Hematopoietic multipotent progenitor cell treated with erythropoietin and hydrocortisone succinate and interleukin-3 and kit ligand, for 17 days (in vitro differentiated cells): ENCODE measurements around the gene AUTS2.
"Not testable (repeated sequence)": the region's sequence is repeated elsewhere in the genome, so short reads cannot be mapped to it uniquely, and the experiment has no call there.

Experiments
- DNase-seq: peaks from one replicate; pipeline ENCODE4 v3.0.0-alpha.2; 2015; ENCODE audit warnings: low spot score

AUTS2 gene

DNA sequence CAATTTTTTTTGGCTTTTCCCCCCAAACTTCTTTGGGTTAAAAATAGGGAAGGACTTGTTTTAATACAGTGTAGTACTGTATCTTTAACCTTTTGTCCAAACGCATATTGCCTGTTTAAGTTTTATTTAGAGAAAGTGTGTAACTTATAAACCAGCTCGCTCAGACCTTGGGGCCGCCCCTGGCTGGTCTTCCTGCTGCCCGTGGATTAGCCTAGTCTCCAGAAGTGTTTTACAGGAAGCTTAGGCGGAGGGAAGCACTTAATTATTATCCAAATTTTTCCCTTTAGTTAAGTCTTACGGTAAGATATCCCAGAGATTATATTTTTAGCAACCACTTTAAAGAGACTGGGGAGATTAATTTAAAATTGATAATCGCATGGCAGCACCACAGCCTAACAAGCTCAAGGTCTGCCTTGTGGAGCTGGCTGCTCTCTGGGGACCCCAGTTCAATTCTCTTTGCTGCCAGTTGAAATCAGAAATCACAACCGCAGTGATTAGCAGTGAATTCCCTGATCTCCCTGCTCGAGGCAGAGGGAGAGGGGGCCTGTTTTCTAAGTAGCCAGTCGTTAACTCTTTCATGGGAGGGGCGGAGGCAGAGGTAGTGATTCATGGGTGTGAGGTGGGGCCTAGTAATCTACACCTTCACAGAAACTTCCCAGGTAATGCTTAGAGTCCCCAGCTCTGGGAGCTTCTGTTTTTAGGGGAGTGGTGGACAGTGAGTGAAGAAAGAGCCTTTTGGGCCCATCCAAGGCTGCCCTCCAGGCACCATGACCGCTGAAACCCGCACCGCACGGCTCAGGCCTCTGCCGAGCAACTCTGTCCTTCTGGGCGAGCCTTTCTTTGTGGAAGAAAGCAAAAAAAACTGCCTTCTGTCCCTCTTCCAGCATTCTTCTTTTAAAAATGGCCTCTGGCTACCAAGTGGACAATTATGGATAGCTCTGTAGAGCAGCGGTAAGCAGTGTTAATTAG is 984.9 kb downstream of the AUTS2 start:
- DNase-seq = no peak

DNA sequence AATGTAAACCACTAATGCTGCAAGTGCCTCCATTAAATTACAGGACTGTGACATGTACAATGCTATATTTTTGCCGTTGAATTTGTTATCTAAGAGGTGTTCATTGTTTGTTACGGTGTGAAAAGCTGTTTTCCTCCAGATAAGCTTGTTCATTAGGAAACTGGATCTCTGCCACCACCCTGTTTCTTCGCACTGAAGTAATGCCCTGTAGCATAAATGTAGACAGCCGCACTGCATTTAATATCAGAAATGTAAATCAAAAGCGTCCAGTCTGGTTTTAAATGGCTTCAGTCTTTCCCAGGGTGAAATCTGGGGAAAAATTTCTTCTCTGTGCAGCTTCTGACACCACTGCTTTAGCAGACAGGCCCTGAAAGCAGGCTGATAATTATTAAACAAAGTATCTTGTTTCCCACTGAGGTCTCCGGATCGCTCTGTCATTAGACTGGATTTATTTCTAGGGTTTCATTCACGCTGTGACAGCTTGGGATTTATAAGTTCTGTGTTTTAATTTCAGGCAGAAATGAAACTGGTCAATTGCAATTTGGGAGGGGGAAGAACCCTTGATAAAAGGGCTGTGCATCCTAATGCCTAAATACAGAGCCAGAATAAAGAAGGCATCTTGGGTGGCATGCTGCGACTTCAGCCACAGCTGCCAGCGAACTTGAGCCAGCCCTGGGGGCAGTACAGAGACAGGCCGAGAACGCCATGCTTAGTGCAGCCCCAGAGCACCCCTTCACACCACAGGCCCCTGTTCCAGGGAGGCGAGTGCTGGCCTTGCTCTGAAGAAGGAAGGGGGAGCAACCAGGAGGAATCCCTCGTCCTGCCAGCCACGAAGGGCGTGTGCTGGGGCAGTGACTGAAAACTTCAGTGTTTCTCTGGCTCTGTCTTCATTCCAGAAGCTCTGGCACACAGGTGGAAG is 985.9 kb downstream of the AUTS2 start:
- no peak for DNase-seq

DNA sequence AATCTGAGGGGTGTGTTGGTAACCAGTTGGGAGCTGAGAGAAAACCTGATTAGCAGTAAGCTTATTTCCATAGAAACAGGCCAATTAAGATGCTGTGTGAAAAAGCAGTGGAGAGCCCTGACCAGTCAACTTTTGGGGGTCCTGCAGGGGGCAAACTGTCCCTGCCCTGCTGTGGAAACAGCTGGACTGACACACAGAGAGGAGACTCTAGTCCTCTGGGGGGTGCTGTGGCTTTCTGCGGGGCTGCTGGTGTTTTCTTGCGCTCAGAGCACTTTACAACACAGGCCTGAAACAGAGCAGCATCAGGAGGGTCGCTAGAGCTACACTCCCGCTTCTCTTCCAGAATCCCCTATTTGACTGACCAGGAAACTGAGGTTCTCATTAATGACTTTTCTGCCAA is 986.8 kb downstream of the AUTS2 start:
- no peak for DNase-seq

DNA sequence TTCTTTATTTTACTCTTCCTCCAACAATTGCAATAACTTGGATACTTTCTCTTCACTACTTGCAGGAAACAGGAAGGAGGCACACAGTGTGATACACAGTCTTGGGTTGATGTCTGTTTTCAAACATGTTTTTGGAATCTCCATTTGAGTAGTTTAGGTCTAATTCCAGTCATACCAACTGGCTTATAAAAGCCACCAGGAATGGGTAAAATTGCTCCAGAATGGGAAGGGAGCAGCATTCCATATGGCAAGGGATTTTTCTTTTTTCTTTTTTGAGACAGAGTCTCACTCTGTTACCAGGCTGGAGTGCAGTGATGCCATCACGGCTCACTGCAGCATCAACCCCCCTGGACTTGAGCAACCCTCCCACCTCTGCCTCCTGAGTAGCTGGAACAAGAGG is 988.5 kb downstream of the AUTS2 start:
- DNase-seq = no peak

DNA sequence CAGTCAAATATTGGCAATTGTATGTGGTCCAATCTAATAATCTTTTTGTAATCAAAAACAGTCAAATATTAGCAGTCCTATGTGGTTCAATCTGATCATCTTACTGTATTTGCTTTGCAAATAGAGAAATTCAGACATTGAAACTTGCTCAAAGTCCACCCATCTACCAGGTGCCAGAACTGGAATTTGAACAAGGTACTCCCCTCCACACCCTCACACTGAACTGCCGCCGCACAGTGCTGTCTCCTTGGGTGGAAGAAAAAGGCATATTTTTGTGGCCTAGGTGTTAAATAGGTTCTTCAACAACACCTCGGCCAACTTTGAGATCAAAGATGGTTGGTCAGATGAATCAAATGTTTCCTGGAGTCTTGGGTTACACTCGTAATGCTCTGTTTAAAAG is 989.5 kb downstream of the AUTS2 start:
- DNase-seq = no peak

DNA sequence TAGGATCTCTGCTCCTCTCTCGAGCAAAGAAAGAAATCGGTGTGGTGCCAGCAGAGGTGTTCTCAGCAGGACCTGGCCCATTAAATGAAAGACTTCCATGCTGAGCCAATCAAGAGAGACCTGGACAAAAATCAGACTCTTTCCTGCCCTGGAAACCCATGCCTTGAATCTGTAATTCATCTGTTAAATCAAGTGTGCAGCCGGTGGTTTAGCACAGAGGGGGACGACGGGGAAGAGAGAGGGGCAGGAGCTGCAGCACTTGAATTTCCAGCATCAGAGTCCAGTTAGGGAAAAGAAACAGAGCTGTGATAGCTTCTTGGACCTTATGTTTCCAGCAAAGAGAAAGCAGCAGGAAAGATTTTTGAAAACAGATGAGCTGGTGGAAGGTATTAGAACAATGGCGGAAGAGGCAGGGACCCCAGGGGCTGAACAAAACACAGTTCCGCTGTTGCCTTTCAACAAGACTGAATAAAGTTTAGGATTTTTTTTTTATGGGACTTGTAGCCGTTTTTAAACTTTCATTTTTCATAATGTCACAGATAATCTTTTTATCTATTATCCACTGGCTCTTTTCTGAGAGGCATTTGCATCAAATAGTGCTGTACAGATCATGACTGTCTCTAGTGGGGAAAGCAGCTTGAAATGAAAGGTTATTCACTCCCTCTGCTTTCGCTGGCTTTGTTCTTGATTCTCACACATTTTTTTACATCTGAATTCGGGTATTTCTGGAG is 990.1 kb downstream of the AUTS2 start:
- DNase-seq = no peak

DNA sequence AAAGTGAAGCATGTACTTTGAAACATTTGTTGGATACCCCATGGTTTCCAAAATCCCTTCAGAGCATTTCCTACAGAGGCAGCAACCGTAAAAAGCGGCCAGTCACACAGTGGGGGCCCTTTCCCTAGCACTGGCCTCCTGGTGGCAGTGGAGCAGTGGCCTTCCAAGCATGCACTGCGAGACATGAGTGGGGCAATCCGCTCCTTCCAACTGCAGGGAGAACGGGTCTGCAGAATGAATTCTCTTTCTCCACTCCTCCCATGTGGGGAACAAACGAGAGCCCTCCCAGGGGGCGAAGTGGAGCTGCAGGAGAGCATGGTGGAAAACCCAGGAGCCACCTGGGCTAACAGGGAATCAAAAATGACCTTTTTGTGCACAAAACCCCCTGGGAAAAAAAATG is 990.7 kb downstream of the AUTS2 start:
- DNase-seq = no peak

DNA sequence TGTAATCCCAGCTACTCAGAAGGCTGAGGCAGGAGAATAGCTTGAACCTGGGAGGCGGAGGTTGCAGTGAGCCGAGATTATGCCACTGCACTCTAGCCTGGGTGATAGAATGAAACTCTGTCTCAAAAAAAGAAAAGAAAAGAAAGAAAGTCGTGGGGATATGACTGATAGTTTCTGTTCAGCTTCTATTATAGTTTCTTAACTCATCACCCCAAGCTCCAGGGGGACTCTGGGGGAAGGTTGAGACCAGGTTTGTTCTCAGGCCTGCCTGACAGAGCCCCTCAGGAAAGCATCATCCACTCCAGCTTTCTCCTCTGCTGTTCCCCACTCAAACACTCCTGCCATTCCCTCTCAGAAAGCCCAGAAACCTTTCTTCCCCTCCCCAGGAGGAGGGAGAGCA is 991.3 kb downstream of the AUTS2 start:
- DNase-seq = no peak

DNA sequence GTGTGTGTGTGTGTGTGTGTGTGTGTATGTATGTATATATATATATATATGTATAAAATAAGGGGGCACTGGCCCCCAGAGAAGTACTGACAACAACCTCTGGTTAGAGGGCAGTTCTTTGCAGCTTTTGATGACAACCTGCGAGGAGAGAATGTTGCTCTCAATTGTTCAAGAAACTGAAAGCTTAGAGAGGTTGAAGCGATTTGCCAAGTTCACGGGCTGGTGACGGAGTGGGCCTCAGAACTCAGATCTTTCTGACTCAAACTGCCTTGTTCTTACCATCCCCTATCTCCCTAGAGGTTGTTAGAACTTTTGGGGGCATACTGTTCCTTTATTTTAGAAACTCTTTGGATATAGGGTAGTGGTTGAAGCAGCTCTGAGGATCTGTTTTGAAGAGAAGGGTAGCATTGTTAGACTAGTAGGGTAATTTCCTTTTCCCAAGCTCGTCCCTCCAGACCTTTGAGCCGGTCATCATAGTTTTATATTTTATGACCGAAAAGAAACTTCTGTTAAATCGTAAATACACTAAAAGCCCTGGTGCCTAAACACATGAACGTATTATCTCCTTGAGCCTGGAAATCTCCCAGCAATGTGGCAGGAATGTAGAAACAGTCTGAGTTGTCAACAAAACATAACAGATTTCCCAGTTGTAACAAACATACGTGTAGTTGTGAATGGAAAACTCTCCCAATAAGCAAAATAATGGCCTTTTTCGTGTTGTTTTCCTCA is 992.0 kb downstream of the AUTS2 start:
- no peak for DNase-seq

DNA sequence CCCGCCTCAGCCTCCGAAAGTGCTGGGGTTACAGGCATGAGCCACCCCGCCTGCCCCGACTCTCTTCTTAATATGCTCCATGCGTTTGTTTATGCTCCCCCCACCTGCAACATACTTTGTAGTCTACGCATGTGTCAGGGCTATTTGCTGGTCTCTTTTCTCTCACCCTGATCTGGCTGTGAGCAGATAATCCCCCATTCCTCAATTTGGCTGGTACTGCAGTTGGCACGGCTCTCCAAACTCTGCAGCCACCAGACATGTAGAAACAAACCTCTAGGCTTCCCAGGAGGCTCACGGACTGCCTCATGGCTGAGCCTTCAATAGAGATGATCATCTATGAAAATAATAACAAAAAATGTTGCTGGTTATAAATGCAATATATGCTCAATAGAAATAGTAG is 993.4 kb downstream of the AUTS2 start:
- no peak for DNase-seq

DNA sequence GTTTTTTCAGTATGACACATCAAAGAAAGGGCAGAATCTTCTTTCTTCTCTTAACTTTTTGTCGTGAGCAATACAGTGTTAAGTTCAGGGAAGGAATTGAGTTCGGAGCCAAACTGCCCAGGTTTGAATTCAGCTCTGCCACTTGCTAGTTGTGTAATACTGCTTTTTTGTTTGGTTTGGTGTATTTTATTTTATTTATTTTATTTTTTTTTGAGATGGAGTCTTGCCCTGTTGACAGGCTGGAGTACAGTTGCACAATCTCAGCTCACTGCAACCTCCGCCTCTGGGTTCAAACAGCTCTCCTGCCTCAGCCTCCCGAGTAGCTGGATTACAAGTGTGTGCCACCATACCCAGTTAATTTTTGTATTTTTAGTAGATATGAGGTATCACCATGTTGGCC is 993.9 kb downstream of the AUTS2 start:
- DNase-seq = no peak

DNA sequence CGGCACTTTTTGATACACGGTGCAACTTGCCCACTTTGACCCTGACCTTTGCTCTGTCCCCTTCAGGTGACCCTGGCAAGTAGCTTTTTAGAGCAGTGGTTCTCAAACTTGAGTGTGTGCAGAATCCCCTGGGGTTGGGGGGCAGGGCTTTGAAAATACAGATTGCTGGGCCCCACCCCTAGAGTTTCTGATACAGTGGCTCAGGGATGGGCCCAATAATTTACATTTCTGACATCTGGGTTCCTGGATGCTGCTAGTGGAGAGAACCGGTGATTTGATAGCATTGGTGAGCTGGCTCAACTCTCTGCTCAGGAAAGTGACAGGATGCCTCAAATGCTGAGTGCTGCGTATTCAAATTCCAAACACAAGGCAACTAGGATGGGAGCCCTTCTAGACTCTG is 995.9 kb downstream of the AUTS2 start:
- no peak for DNase-seq

DNA sequence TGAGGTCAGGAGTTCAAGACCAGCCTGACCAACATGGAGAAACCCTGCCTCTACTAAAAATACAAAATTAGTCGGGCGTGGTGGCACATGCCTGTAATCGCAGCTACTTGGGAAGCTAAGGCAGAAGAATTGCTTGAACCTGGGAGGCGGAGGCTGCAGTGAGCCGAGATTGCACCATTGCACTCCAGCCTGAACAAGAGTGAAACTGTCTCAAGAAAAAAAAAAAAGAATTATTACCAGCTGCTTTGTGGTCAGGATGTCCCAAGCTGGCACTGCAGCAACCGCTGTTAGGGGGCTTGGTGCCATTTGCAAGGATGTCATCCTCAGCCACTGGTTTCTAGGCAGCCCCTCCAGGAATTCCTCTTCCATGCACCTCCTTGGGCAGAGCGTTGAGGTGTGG is 996.6 kb downstream of the AUTS2 start:
- not testable (repeated sequence) for DNase-seq

DNA sequence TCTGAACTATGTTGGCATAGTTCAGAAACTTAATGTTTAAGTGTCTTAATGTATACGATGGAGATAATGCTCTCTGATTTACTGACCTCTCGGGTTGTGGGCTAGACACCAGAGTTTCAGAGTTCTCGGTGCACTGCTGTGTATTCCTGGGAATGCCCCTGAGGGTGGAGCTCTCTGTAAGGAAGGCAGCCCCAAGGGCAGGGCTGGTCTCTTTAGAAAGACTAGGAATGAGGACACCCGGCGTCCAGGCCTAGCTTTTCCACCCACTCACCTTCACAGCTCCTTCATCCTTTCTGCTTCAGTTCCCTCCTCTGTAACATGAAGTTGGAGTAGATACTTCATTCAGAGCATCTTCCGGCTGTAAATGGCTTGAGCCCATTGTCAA is 997.1 kb downstream of the AUTS2 start:
- DNase-seq = no peak

DNA sequence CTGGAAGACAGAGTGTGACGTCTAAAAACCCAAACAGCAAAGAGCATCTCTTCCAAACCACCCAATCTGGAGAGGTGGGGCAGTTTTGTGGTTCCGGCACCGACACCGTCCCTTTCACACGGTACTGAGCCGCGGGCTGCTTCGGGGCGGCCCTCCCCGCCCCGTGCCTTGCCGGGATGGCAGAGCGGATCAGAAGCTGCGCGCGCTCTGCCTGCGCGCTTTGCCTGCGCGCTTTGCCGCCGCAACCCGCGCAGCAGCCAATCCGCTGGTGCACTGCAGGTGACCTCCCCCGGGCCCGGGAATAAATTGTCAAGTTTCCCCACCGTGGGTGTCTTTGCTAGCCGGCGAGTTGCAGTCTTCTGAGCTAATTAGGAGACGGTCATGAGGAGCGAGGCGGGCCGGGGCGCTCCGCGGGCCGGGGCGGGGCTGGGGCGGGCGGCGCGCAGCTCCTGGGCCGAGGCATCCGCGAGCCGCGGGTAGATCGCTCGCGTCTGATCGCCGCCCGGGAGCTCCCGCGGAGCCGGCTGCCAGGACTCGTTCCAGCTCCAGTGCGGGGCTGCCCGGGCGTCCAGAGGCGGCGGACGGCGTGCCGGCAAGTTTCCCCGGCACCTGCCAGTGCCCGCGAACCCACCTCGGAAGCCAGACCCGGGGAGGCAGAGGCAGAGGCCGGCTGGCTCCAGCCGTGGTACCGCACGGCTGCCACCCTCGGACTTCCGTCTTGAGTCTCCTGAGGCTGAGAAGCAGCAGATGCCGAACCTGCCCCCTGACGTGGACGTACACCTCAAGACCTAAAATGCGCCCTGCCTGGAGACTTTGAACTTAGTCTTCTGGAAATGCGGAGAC is 997.7 kb downstream of the AUTS2 start:
- no peak for DNase-seq

DNA sequence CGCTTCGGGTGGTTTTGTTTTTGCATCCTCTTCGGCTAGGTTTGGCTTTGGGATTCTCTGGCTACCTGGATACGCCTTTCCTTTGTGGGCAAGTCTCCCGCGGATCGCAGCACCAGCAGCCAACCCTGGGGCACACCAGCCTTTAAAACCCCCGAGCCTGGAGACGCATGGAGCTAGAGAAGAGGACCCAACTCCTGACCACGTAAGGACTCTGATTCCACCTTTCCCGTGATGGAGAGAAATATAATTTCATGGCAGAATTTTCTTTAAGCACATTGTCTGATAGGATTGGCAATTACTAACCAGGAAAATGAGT is 998.3 kb downstream of the AUTS2 start:
- no peak for DNase-seq

DNA sequence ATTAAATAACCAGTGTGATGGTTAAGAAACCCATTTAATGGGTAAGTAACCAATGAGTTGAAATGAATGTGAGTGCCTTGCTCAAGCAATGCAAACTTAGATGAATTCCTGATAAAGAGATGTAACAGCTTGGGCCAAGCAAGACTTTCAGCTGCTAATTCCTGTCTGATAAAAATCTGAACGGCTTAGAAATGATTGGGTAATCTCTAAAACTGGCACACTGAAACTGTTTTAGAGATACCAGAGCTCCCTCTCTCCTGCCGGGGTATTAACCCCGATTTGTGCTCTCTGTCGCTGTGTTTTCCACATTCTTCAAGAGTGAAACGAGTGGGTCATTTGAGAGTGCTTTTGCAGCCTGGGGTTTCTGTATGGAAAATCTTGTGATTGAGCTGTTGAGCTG is 998.8 kb downstream of the AUTS2 start:
- no peak for DNase-seq

DNA sequence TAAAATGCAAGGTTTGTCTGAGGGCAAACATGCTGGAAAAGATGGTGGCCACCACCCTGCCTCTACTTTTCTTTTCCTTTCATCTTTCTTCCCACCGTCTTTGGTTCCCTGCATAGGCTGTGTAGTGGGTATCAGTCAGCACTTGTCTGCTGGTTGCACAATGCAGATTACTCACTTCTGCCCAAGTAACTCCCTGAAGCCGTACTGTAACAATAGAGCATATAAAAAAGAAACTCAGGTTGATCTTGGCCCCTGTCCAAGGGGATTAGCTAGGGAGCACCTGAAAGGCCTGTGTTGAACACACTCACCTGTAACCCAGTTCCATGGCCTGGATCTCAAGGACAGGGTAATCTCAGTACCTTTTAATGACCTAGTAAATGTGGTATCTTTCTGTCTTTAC is 1000.7 kb downstream of the AUTS2 start:
- no peak for DNase-seq

DNA sequence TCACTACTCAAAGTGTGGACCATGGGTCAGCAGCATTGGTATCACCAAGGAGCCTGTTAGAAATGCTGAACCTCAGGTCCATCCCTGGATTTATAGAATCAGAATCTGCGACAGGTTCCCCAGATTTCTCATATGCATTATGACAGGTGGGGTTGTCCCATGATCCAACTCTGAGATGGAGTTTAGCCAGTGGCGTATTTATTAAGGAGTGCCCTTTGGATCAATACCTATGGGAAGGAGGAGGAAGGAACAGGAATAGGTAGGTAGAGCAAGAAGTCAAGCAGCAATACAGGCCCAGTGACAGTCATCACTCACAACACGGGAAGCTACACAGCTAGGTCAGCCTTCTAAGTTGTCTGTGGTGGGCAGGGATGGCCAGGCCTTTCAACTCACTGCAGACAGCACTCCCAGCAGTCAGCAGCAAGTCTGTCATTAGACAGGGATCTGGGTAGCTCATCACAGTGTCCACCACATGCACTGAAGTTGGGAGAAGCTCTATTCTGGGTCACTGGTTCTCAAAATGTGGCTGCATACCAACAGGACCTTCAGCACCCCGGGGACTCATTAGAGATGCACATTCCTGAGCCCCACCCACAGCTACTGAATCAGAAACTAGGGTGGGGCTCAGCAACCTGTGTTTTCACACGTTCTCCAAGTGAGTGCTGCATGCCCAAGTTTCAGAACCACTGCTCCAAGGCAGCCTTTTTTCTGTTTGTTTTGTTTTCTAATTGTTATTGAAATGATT is 1001.3 kb downstream of the AUTS2 start:
- DNase-seq = no peak

DNA sequence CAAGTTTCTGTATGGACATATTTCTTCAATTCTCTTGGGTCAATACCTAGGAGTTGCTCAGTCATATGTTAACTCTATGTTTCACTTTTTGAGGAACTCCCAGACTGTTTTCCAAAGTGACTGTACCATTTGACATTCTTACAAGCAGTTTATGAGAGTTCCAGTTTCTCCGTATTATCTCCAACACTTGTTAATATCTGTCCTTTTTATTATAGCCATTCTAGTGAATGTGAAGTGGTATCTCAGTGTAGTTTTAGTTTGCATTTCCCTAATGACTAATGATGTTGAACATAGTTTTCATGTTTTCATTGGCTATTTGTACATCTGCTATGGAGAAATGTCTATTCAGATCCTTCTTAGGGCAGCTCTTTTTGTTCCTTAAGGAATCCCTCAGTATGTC is 1002.7 kb downstream of the AUTS2 start:
- no peak for DNase-seq
